Measurements from ENCODE around the gene SGCG.

Gene SGCG

DNA sequence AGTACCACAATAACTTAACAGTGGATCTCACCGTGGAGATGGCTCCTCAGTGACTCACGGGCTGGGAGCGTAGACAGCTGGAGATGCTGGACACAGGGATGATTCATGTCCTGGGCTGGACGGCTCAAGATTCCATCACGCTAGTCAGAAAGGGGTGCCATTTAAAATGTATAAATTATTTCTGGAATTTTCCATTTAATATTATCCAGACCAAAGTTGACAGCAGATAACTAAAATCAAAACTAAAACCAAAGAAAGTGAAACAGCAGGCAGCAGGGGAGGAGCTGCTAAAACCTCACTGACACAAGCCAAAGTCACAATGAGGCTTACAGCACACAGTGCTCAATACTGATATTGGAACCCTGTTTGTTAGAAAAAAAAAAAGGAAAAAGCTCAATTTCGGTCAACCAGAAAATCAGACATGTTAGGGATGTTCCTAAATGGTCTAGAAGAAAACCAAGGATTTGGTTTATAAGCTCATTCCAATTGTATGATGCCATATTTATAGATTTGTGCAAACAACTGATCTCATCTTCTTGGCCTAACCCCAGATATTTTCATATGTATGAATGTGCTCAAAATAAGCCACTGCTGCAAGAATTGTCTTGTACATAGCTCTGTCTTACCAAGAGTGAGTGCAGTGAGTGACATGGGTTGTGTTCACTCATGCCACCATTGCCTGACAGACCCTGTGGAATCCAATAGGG, 140.9 kb downstream of the SGCG start:
- peaks cover 11 to 32% of the 10 kb centered on the region in 2 donors for H3K4me1 Mint-ChIP-seq (ENCODE audit: low read depth in 2 of 2)
- peak overlapping the region; percentile 97 to 98 for H3K27ac Mint-ChIP-seq
- H3K27me3 Mint-ChIP-seq = no peaks in the 10 kb centered on the region
- H3K9me3 Mint-ChIP-seq = no peaks in the 10 kb centered on the region
- H3K36me3 Mint-ChIP-seq (ENCODE audit: insufficient read depth) = peaks cover 3% of the 10 kb centered on the region
- ATAC-seq (replicated peaks) (peak; percentile 86), DNase-seq (peak in 2 of 3 experiments; percentile 8 to 9)
- peak overlapping the region; percentile 93 to 95 for H3K4me3 Mint-ChIP-seq

DNA sequence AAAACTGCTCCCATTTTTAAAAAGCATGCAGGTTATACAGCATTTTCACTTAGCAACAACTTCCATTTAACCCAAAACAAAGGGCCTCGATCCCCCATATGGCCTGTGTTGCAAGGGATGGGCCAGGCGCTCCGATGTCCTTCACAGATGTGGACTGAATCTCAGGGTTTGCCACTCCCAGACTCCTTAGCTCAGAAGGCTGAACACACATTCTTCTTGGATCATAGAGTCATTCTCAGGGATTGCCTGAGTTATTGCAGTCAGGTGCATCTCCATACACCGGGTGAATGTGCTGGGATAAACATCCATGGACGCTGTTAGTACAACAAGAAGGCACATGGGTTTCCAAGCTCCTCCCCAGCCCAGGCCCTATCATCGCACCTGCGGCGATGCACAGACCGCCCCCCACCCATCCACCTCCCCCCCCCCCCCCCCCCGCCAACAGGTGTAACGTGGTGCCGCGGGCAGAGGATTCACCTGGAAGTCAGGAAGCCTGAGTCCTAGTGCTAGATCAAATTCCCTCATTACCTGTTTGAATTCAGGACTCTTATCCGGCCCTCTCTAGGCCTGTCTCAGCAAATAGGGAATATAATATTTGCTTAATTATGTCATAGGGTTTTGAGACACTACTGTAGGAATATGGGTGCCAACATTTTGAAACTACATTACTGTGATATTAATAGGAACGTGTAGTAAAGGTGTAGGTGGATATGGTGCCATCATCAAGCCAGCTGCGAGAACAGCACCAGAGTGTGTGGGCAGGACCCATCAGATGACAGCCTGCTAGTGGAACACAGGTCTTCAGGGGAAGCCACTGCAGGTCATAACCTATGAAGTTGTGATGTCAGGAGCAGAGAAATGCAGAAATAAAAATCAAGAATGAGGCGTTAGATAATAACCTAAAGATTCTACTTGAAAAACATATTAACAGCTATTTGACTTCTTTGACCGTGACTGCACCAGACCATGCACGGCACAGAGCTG, 141.9 kb downstream of the SGCG start:
- H3K4me3 Mint-ChIP-seq = peak overlapping the region; percentile 93 to 95

DNA sequence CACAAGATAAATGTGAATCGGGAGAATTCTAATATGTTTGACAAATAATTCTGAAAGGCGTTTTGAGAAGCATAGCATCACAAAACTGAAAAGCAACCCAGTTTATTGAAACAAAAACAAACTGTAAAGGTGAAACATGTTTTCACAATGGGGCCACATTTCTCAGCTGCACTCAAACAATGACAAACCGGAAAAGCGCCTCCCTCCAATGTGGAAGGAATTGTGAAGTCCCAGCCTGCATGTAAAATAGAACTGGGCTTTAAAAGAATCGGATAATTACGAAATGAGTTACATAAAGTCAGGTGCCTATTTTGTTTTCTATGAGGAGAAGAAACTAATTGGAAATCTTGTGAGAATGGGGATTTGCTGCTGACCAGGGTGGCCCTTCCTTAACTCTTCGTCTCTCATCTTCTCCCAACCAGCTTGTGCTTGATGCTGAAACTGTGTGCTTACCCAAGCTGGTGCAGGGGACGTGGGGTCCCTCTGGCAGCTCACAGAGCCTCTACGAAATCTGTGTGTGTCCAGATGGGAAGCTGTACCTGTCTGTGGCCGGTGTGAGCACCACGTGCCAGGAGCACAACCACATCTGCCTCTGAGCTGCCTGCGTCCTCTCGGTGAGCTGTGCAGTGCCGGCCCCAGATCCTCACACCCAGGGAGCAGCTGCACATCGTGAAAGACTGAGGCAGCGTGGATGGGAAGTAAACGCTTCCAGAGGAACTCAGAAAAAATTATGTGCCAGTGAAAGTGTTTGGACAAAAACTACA, 143.3 kb downstream of the SGCG start:
- H3K4me1 Mint-ChIP-seq (ENCODE audit: low read depth in 2 of 2) = peaks cover 11 to 26% of the 10 kb centered on the region in 2 donors
- H3K27ac Mint-ChIP-seq = no peak overlapping the region
- H3K9me3 Mint-ChIP-seq = no peaks in the 10 kb centered on the region
- DNase-seq (no peak), ATAC-seq (replicated peaks) (no peak)
- H3K27me3 Mint-ChIP-seq = no peaks in the 10 kb centered on the region
- no peak overlapping the region for H3K4me3 Mint-ChIP-seq
- peaks cover 3% of the 10 kb centered on the region for H3K36me3 Mint-ChIP-seq (ENCODE audit: insufficient read depth)

More for the DNA sequence above, 141.9 kb downstream of the SGCG start:
- Mint-ChIP-seq H3K27me3 (no peaks in the 10 kb centered on the region), H3K9me3 (no peaks in the 10 kb centered on the region), H3K27ac (peak overlapping the region; percentile 97 to 98), H3K36me3 (ENCODE audit: insufficient read depth) (peaks cover 3% of the 10 kb centered on the region), H3K4me1 (ENCODE audit: low read depth in 2 of 2) (peaks cover 11 to 32% of the 10 kb centered on the region in 2 donors)
- ATAC-seq (replicated peaks) (no peak), DNase-seq (no peak)

DNA sequence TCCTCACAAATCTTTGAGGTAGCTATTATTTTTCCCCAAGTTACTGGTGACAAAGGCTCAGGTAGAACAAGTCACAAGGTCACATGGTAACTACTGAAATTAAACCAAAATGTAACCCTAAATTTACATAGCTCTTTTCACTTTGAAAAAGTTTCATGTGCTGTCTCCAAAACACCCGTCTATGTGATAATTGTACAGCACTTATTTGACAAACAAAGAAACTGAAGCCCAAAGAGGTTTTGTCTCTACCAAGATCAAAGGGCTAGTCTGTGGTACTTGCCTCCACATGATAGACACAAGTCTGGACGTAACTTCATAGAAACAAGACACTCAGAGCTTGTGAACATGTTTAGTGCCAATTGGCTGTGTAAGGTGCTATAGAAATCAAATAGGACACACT, 144.4 kb downstream of the SGCG start:
- peaks cover 3% of the 10 kb centered on the region for H3K36me3 Mint-ChIP-seq (ENCODE audit: insufficient read depth)
- H3K4me1 Mint-ChIP-seq (ENCODE audit: low read depth in 2 of 2) = peaks cover 11 to 16% of the 10 kb centered on the region in 2 donors
- H3K27me3 Mint-ChIP-seq = no peaks in the 10 kb centered on the region
- no peak overlapping the region for H3K27ac Mint-ChIP-seq
- DNase-seq (no peak), ATAC-seq (replicated peaks) (no peak)
- H3K4me3 Mint-ChIP-seq = no peak overlapping the region
- no peaks in the 10 kb centered on the region for H3K9me3 Mint-ChIP-seq

DNA sequence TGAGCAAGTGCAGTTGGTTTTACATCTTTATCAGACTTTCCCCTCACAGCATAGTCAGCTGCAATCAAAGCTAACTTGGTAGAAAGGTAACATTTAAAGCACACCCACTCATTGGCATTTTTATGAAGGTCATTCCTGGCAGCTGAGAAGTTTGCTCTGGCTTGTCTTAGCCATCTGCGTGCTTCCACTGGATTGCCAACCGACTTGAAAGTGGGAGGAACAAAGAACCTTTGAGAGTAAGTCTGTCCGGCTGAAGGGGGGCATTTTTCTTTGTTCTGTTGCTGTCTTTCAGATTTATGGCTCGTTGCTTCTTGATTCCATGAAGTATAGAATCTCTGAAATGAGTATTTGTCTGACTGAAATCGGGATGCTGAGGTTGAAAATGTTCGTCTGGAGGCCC, 149.6 kb downstream of the SGCG start:
- Mint-ChIP-seq H3K27me3 (no peaks in the 10 kb centered on the region), H3K4me3 (no peak overlapping the region), H3K36me3 (ENCODE audit: insufficient read depth) (no peaks in the 10 kb centered on the region), H3K4me1 (ENCODE audit: low read depth in 2 of 2) (no peaks in the 10 kb centered on the region), H3K27ac (no peak overlapping the region), H3K9me3 (peaks cover 0 to 5% of the 10 kb centered on the region in 2 donors)
- DNase-seq (no peak), ATAC-seq (replicated peaks) (no peak)

DNA sequence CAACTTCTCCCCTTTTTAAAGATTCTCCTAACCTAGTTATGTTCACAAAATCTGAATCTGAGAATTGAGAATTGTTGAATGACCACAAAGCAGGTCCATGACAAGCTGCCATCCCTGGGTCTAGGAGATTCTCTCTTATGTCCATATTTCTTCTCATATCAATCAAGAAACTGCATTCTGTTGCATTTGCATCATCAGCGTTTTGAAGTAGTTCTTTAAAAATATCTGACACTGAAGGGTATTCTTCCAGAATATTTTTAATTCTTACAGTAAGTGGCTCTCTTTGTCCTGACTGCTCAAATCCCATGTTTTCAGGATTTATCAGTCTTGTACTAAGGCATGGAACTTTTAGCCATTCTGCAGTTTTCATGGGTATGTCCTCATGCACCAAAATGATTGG, 158.4 kb downstream of the SGCG start:
- Mint-ChIP-seq H3K4me3 (no peak overlapping the region), H3K9me3 (no peaks in the 10 kb centered on the region), H3K27me3 (no peaks in the 10 kb centered on the region), H3K4me1 (ENCODE audit: low read depth in 2 of 2) (no peaks in the 10 kb centered on the region), H3K36me3 (ENCODE audit: insufficient read depth) (peaks cover 11% of the 10 kb centered on the region), H3K27ac (no peak overlapping the region)
- DNase-seq (no peak), ATAC-seq (replicated peaks) (no peak)

DNA sequence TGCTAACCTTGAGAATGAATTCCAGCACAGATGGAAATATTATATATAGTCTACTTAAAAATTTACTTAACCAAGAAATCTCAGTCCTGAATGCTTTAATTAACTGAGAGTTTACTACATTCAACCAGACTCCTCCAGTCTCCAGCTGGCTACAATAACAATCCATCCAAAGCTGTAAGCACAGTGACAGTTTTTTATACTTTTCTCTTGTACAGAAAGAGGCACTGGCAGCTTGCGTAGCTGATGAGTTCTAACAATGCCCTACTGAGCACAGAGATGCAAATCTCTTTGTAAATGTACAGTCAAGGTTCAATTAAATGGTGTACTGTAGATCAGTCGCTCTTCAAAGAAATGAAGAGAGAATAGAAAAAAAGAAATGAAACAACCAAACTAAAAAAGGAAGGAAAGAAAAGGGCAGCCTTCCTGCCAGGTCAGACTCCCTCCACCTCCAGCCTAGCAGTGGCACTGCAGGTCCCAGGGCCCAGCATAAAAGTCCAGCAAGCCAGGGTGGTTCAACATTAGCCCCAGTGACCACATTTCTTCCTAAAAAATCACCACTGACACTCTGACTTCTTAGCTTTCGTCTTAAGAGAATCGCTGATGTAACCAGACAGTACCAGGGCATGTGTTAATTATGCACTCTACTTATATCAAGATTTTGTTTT, 164.3 kb downstream of the SGCG start:
- ATAC-seq (replicated peaks) (no peak), DNase-seq (no peak)
- H3K4me1 Mint-ChIP-seq (ENCODE audit: low read depth in 2 of 2) = peaks cover 6 to 13% of the 10 kb centered on the region in 2 donors
- no peaks in the 10 kb centered on the region for H3K9me3 Mint-ChIP-seq
- H3K4me3 Mint-ChIP-seq = no peak overlapping the region
- H3K36me3 Mint-ChIP-seq (ENCODE audit: insufficient read depth) = peaks cover 46% of the 10 kb centered on the region
- H3K27ac Mint-ChIP-seq = peak overlapping the region in 1 of 2 donors; percentile 48
- H3K27me3 Mint-ChIP-seq = no peaks in the 10 kb centered on the region

DNA sequence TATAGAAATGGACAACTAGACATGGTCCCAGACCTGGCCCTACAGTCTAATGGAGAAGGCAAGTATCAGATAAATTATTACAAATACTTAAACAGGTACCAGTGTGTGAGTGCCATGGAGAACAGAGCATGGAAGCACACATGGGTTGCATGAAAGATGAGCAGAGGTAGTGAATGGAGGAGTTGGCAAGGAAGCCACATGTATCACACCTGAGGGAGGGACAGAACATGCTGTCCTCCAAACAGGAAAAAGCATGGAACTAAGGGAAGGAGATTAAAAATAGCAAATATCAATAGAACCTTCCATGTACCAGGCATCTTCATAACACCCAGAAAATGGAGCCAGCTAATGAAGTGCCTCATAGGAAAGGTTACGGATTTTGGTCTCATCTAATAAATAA, 166.8 kb downstream of the SGCG start:
- Mint-ChIP-seq H3K36me3 (ENCODE audit: insufficient read depth) (peaks cover 35% of the 10 kb centered on the region), H3K27me3 (no peaks in the 10 kb centered on the region), H3K4me3 (no peak overlapping the region), H3K4me1 (ENCODE audit: low read depth in 2 of 2) (peaks cover 8 to 19% of the 10 kb centered on the region in 2 donors), H3K9me3 (no peaks in the 10 kb centered on the region), H3K27ac (peak overlapping the region in 1 of 2 donors; percentile 9)
- DNase-seq = no peak
- ATAC-seq (replicated peaks) = no peak

DNA sequence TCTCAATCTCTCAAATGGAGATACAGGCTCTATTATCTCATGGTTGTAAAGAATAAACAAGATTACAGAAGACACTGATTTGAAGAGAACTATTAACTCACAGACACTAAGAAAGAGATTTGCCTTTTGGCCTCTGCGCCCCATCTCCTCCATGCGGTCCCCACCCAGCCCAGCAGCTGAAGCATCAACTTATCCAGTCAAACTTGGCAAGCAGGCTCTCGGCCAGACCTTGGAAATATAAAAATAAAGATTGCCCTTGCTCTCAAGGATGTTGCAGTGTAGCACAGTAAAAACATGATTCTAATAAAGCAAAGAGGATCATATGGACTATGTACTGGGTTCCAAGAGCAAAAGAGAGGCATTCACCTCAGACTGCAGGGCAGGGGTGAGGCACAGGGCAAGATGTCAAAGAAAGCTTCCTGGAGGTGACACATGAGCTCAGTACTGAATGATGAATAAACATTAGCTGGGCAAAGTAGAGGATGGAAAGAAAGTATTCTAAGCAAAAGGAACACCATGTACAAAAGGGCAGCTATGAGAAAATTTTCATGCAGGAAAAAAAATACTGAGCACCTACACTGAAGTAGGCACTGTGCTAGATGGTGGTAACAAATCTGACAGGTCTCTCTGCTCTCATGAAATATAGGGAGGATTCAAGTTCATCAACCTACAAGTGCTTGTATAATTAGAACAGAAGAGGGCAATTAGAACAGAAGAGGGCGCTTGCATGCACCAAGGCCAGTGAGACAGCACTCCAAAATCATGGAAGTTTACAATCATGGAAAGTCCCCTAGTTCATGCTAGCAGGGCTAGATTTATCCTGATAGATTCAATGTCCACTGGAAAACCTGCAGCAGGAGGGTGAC, 167.7 kb downstream of the SGCG start:
- peaks cover 12 to 27% of the 10 kb centered on the region in 2 donors for H3K4me1 Mint-ChIP-seq (ENCODE audit: low read depth in 2 of 2)
- DNase-seq = no peak
- ATAC-seq (replicated peaks) = no peak
- peak overlapping the region in 1 of 2 donors; percentile 9 for H3K27ac Mint-ChIP-seq
- no peaks in the 10 kb centered on the region for H3K27me3 Mint-ChIP-seq
- H3K9me3 Mint-ChIP-seq = no peaks in the 10 kb centered on the region
- peaks cover 40% of the 10 kb centered on the region for H3K36me3 Mint-ChIP-seq (ENCODE audit: insufficient read depth)
- no peak overlapping the region for H3K4me3 Mint-ChIP-seq

DNA sequence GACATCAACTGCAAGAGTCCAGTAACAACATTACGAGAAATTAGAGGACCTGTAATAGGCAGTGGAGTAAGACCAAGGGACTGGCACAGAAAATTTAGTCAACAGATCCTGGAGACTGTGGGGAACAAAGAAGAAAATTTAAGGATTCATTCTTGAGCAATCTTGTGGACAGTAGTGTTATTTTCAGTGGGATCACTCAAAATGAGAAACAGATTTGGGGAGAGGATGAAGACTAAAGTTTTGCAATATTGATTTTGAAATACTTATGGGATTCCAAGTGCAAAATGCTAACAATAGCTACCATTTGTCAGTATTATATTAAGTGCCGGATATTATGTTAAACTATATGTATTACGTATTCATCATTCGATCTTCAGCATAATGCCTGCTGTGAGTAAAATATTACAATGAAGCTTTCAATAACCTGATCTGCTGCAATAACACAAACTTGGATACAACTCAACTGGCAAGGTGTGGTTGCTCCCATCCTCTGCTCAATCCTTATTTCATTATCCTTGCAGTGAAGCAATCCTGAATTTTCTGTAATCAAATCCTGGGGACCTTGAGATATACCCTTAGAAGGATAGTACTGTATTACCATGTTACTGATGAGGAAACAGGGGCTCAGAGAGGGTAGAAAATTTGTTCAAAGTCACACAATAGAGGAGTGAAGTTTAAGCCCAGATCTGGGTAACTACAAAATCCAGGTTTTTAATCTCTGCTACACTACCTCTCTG, 168.6 kb downstream of the SGCG start:
- Mint-ChIP-seq H3K36me3 (ENCODE audit: insufficient read depth) (peaks cover 44% of the 10 kb centered on the region), H3K27me3 (no peaks in the 10 kb centered on the region)
- no peak for DNase-seq

DNA sequence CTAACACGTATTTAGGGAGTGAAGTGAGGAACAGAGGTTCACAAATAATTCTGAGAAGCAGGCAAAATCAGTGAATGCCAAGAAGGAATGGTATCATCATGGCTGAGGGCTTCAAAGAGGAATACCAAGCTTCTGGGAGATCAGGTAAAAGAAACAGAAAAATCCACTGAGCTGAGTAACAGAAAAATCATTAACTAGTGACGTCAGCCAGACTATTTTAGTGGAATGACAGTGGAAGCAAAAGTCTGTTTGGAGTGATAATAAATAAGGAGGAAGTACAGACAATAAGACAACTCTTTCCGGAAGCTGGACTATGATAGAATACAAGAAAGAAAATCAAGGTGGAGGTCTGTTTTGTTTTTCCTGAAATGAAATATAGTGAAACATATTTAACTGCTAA, 169.2 kb downstream of the SGCG start:
- H3K4me1 Mint-ChIP-seq (ENCODE audit: low read depth in 2 of 2) = peaks cover 12 to 26% of the 10 kb centered on the region in 2 donors
- no peak for ATAC-seq (replicated peaks)
- no peaks in the 10 kb centered on the region for H3K27me3 Mint-ChIP-seq
- H3K36me3 Mint-ChIP-seq (ENCODE audit: insufficient read depth) = peaks cover 49% of the 10 kb centered on the region
- H3K4me3 Mint-ChIP-seq = no peak overlapping the region
- no peaks in the 10 kb centered on the region for H3K9me3 Mint-ChIP-seq
- H3K27ac Mint-ChIP-seq = no peak overlapping the region
- no peak for DNase-seq

More for the DNA sequence above, 168.6 kb downstream of the SGCG start:
- Mint-ChIP-seq H3K27ac (no peak overlapping the region), H3K4me1 (ENCODE audit: low read depth in 2 of 2) (peaks cover 12 to 27% of the 10 kb centered on the region in 2 donors), H3K4me3 (no peak overlapping the region), H3K9me3 (no peaks in the 10 kb centered on the region)
- no peak for ATAC-seq (replicated peaks)
